ENCODE data around the gene UBE2D3. TPM values are rescaled to one million over a fixed set of nuclear protein-coding genes. Genes with fewer than 3 reads are reported as not detected.
A peak's percentile ranks its signal among the peaks of the same experiment; 100 is the strongest.

Gene UBE2D3
- total RNA-seq, 1 donor from 2014 or later, result 289 TPM

GRCh38 chr4:102817021-102817605 is 10.2 kb downstream of the UBE2D3 start:
- no peak overlapping the region for H3K27ac ChIP-seq

GRCh38 chr4:102815981-102816380 is 11.4 kb downstream of the UBE2D3 start:
- ATAC-seq (peak in 1 of 2 donors; percentile 19), DNase-seq (no peak)
- H3K36me3 ChIP-seq, result peaks cover 11% of the 10 kb centered on the region
- no peaks in the 10 kb centered on the region for H3K27me3 ChIP-seq (ENCODE audit: low read depth)
- no peak overlapping the region for H3K4me3 ChIP-seq
- intact Hi-C loops (cut with DNase I), result no loop called here
- H3K4me1 ChIP-seq, result peaks cover 99% of the 10 kb centered on the region
- no peak overlapping the region for H3K27ac ChIP-seq
- no peaks in the 10 kb centered on the region for H3K9me3 ChIP-seq
- no peak for TF ChIP-seq CTCF (IDR thresholded peaks at IDR 0.05)

More at GRCh38 chr4:102817021-102817605, 10.2 kb downstream of the UBE2D3 start:
- peak overlapping the region; percentile 7 for H3K4me3 ChIP-seq
- no peaks in the 10 kb centered on the region for H3K9me3 ChIP-seq
- peaks cover 100% of the 10 kb centered on the region for H3K4me1 ChIP-seq
- ATAC-seq (peak; percentile 11 to 59), DNase-seq (no peak)
- intact Hi-C loops (cut with DNase I), result no loop called here
- peaks cover 16% of the 10 kb centered on the region for H3K36me3 ChIP-seq
- no peak for TF ChIP-seq CTCF (IDR thresholded peaks at IDR 0.05)
- no peaks in the 10 kb centered on the region for H3K27me3 ChIP-seq (ENCODE audit: low read depth)

- no peak overlapping the region for H3K27ac ChIP-seq
- ATAC-seq (no peak), DNase-seq (no peak)
- H3K4me1 ChIP-seq, result peaks cover 63% of the 10 kb centered on the region
- intact Hi-C loops (cut with DNase I), result no loop called here
- H3K27me3 ChIP-seq (ENCODE audit: low read depth), result no peaks in the 10 kb centered on the region
- H3K9me3 ChIP-seq, result no peaks in the 10 kb centered on the region
- no peak overlapping the region for H3K4me3 ChIP-seq
- TF ChIP-seq CTCF (IDR thresholded peaks at IDR 0.05), result no peak
- peaks cover 58% of the 10 kb centered on the region for H3K36me3 ChIP-seq
Measured at GRCh38 chr4:102809691-102810090, 17.7 kb downstream of the UBE2D3 start.

GRCh38 chr4:102809190-102809589 is 18.2 kb downstream of the UBE2D3 start:
- Histone ChIP-seq H3K9me3 (no peaks in the 10 kb centered on the region), H3K4me3 (no peak overlapping the region), H3K27ac (no peak overlapping the region), H3K27me3 (ENCODE audit: low read depth) (no peaks in the 10 kb centered on the region), H3K36me3 (peaks cover 63% of the 10 kb centered on the region), H3K4me1 (peaks cover 58% of the 10 kb centered on the region)
- no peak for TF ChIP-seq CTCF (IDR thresholded peaks at IDR 0.05)
- no peak for DNase-seq
- intact Hi-C loops (cut with DNase I), result no loop called here
- ATAC-seq, result peak; percentile 44 to 51

- Histone ChIP-seq H3K27me3 (ENCODE audit: low read depth) (no peaks in the 10 kb centered on the region), H3K4me3 (no peak overlapping the region), H3K9me3 (no peaks in the 10 kb centered on the region), H3K4me1 (peaks cover 46% of the 10 kb centered on the region), H3K36me3 (peaks cover 71% of the 10 kb centered on the region), H3K27ac (no peak overlapping the region)
- ATAC-seq (no peak), DNase-seq (no peak)
- no peak for TF ChIP-seq CTCF (IDR thresholded peaks at IDR 0.05)
- intact Hi-C loops (cut with DNase I), result no loop called here
Measured at GRCh38 chr4:102808009-102808408, 19.3 kb downstream of the UBE2D3 start.
